Measurements from ENCODE around the gene ADAM19.

The ADAM19 gene

GRCh38 chr5:157561110-157561509, 14.5 kb downstream of the ADAM19 start:
- DNase-seq = no peak

DNA sequence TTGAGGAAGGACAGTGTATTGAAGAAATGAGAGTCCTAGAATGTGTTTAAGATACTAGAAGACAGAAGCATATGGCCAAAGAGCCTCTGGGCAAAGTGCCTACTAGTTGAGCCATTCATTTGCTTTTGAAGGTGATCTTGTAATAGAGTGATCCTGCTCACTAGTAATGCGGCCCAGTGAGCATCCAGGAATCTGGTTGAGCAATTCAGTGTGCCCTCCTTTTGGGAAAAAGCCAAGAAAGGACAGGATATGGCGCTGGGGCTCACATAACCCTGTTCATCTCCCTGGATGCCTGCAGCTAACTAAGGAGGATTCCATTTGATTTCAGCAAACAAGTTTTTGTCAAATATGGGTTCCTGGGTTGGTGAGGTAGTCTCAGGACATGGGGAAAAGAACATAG, 16.3 kb downstream of the ADAM19 start:
- DNase-seq = no peak

- no peak for DNase-seq
These were observed 16.9 kb downstream of the ADAM19 start for GRCh38 chr5:157558681-157559080.

GRCh38 chr5:157558041-157558595, 17.5 kb downstream of the ADAM19 start:
- no peak for DNase-seq

DNA sequence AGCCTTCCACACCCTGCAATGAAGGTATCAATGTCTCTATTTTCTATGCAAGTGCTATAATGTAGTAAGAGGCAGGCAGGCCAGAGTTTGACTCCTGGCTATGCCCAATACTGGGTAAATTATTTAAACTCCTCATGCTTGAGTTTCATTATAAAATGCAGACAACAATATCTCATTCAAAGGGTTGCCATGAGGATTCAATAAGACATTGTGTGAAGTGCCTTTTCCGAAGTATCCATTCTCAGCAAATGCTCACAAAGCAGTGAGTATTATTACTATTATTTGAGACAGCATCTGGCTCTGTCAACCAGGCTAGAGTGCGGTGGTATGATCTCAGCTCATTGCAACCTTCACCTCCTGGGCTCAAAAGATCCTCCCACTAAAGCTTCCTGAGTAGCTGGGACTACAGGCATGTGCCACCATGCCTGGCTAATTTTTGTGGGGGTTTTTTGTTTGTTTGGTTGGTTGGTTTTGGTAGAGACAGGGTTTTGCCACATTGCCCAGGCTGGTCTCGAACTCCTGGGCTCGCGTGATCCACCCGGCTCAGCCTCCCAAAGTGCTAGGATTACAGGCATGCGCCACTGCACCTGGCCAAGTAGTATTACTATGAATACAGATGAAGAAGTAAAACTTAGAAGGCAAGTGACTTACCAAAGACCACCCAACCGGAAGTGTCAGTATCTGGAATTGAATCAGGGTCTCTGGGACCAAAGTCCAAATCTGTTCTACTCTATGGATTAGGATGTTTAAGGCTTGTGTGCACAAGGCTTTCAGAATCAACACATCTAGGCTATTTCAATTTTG, 18.8 kb downstream of the ADAM19 start:
- no peak for DNase-seq

- no peak for DNase-seq
These were observed 20.4 kb downstream of the ADAM19 start for GRCh38 chr5:157555037-157555640.

- DNase-seq = no peak
These were observed 21.2 kb downstream of the ADAM19 start for GRCh38 chr5:157554179-157555036.

DNA sequence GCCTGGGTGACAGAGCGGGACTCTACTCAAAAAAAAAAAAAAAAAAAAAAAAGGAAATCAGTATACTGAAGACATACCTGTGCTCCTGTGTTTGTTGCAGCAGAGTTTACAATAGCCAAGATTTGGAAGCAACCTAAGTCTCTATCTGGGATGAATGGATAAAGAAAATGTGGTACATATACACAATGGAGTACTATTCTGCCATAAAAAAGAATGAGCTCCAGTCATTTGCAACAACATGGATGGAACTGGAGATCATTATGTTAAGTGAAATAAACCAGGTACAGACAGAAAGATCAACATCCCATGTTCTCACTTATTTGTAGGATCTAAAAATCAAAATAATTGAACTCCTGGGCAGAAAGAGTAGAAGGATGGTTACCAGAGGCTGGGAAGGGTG, 22.9 kb downstream of the ADAM19 start:
- no peak for DNase-seq

DNA sequence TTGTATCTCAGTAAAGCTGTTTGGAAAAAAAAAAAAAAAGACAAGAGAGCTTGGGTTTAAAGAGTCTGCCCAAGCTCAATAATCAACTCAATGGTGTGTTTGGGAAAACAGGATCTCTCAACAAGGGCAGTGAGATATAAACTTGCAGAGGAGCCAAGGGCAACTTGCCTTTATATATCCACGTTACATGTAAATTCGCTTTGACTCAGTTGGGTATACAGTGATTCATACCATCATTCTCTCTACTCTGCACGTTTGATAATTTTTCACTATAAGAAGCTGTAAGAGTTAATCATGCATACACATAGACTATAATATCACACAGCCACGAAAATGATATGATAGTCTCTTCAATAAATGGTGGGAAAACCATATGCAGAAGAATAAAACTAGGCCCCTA, 24.9 kb downstream of the ADAM19 start:
- no peak for DNase-seq

DNA sequence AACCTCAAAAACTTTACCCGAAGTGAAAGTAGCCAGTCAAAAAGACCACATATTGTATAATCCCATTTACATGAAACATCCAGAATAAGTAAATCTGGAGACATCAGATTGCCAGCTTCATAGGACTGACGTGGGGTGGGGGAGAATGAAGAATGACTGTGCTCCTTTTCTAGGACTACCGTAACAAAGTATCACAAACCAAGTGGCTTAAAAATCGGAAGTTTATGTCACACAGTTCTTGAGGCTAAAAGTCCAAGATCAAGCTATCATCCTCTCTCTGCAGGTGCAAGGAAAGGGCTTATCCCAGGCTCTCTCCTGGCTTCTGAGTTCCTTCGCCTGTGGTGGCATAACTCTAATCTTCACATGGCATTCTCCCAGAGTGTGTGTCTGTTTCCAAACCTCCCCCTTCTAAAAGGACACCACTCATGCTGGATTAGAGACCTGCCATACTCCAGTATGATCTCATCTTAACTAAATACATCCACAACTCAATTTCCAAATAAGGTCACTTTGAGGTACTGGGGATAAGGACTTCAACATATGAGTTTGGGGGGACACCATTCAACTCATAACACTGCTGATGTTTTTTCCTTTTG, 25.5 kb downstream of the ADAM19 start:
- DNase-seq = no peak

DNA sequence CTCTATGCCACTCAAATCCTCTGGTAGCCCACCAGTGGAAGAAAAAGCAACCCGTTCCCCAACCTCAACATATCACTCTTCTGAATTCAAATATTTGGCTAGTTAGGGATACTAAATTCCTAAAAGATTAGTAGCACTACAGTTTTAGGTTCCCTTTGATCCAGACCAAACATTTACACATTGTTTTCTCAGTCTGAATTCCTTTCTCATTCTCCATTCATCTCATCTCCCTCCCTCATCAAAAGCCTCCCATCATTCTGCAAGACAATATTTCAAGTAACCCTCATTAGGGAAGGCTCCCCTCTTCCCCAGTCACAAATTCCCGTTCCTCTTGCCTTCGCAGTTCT, 26.3 kb downstream of the ADAM19 start:
- no peak for DNase-seq

- DNase-seq = no peak
These were observed 26.9 kb downstream of the ADAM19 start for GRCh38 chr5:157548513-157549282.

- DNase-seq = no peak
These were observed 27.5 kb downstream of the ADAM19 start for GRCh38 chr5:157547941-157548512.

DNA sequence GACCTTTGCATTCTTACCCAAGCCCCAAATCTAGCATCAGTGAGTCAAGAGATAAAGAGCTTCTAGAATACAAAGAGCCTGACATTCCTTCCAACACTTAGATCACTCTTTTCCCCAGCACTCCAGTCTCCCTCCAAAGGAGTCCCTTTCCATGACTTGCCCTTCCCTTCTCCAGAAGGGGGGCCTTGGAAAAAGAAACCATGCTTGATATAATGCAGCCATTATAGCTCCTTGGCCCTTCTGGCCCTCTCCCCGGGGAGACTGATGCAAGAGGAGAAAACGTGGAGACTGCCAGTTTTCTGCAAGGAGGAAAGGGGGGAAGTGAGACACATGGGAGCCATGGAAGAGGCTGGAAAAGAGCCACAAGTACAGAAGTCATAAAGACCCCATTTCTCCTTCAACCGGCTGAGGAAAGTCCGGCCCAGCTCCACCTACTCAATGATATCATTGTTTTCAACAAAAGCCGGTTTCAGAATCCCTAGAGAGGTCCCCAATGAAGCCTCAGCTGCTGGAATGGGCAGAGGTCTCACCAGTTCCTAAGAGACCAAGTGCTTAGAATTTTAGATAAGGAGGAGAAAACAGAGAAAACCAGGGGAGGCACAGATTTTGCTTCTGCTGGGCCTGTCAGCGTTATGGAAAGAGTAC, 29.0 kb downstream of the ADAM19 start:
- DNase-seq = no peak

- DNase-seq = no peak
These were observed 29.8 kb downstream of the ADAM19 start for GRCh38 chr5:157545610-157546310.

DNA sequence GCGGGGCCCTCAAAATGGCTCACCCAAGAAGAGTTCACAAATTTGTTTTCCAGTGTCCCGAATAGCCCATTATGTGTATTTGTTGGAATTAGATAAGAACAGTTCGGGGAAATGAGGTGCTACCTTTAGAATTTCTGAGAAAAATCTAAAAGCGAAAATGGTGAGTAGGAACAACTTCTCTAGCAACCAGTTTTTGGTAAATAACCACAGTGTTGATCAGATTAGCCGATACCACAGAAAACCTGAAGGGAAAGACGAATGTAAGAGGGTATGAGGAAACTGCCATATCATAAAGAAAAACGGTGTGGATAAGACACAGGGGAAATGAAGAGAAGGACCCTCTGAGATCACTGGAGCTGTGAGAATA, 31.0 kb downstream of the ADAM19 start:
- DNase-seq = no peak

DNA sequence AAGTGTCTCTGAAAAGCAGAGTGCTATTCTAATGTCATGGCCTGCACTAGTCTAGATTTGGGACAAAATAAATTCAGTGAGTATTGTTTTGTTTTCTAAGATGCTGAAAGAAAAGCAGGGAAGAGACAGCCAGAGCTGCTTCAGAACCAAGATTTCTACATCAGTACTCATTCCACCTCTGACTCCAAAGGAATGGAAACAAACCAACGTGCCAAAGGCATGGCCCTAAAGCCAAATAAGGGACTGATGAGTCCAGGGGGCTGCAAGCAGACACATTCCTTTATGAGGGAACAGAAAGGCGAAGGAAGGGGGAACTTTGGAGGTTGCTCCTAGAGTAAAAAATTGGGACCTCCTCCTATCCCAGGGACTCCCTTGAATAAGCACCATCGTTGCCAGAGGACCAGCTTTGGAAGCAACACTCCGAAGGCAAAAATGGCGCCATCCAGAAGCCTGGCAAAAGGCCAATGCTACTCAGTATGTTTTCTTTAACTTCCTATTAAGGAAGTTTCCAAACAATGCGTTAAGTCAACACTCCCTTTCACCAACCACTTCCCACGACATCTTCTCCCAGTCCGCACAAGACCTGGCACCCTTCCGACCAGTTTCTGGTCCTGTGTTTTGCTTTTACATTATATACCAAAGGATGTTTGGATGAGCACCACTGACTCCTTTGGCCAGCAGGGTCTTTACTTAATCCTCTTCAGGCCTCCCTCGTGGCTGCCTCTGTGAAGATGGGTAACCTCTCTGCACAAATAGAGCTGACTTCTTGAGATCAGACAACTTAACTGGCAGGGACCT, 31.6 kb downstream of the ADAM19 start:
- no peak for DNase-seq

- DNase-seq = no peak
These were observed 33.1 kb downstream of the ADAM19 start for GRCh38 chr5:157542282-157543000.

- DNase-seq = no peak
These were observed 34.0 kb downstream of the ADAM19 start for GRCh38 chr5:157541447-157542118.
